SK-N-DZ (cell line): Measurements from ENCODE around the gene HLA-DMA.

Source experiments
- DNase-seq: peaks from one replicate; pipeline ENCODE4 v3.0.0-alpha.2; 2015; ENCODE audit warnings: low spot score

Gene HLA-DMA

DNA sequence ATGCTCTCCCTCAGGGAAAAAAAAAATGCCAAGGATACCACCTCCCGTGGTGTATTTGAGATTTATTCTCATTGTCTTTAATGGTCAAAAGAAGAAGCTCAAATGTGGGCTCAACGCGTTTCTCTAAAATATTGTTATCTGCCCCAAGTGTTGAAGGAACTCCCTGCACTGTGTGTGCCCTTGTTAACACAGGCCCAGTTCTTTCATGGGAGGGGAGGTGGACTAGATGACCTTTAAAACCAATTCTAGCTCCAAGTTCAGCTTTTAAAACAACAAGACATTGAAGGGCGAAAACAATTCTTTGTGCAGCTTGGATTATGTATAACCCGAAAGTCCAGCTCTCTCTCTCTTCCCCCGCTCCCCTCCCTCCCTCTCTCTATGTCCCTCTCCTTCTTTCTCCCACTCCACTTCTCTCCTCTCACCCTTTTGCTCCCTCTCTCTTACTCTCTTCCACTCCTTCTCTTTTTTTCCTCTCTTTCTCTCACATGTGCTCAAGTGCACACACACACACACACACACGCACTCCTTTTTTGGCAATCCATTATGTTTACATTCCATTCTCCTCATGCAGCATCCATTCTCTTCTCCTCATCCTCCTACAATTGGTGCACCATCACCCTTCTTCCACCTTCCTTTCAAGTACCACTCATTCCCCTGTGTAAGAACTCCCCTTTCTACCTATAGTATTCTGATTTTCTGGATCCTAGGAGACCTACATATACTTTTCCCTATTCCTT lies 20.6 kb downstream of the HLA-DMA start:
- DNase-seq: no peak

GRCh38 chr6:32931211-32931610 lies 21.7 kb downstream of the HLA-DMA start:
- DNase-seq: no peak

GRCh38 chr6:32922083-32922482 lies 30.8 kb downstream of the HLA-DMA start:
- DNase-seq: no peak

DNA sequence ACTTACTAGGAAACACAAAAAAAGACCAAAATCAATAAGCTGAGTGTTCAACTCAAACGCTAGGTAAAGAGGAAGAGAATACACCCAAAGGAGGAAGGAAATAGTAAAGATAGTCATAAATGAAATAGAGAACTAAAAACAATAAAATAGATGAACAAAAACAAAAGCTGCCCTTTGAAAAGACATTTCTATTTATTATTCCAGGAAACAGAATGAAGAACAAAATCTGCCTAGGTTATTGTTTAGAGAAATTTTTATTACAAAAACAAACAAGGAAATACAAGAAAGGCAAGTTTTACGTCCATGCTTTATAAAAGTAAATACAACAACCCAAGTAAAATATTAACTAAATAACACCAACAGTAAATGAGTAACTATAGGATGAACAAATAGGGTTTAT lies 32.2 kb downstream of the HLA-DMA start:
- DNase-seq: no peak

DNA sequence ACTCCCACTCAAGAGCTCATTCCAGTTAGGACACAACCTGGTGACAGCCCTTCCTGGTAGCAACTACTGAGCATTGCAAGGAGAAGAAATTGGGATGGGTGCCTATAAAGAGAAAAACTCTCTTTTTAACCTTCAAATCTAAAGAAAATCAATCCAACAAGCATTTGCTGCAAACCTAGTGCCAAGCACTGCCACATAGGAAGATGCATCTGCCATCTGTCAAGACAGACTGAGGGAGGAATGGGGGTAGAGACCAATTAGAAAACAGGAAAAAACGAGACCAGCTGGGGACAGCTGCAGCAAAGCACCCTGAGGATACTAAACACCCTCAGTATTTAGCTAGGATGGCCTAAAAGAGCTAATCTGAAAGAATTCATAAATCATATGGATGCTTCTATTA lies 39.9 kb downstream of the HLA-DMA start:
- DNase-seq: no peak

DNA sequence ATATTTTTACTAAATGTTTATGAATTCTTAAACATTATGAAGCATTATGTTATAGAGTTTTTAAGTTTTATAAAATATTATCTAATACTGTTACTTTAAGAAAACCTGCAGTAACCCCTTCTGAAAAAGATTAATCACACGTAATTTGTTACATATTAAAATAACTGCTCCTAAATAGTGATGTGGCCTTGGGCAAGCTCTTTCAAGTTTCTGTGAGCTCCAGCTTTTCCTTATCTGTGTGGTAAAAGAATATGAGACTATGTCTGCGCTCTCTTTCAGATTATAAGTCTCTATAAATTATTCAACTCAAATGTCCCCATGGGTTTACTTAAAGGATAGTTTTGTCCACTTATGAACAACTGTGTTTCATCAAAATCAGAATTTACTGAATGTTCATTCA lies 44.0 kb downstream of the HLA-DMA start:
- DNase-seq: no peak

DNA sequence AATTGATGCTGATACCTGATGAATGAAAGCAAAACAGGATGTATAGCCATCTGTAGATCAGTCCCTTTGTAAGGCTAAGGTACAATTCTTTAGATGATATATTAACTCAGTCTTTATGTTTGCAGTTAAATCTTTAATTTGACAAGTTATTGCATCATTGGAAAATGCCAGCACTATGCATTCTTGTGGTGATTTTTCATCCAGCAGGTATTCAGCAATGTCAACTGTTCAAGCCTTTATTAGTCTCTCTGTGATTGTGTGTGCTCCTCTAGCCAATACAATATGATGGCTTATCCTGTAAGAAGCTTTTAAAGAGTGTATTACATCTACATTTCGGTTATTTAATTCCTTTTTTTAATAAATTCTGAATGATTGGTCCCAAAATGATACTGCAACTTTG lies 46.4 kb downstream of the HLA-DMA start:
- DNase-seq: no peak

GRCh38 chr6:32905078-32905477 lies 47.8 kb downstream of the HLA-DMA start:
- DNase-seq: no peak

- DNase-seq: no peak
These were observed 48.9 kb downstream of the HLA-DMA start for GRCh38 chr6:32903952-32904351.
